GM19193 (cell line): ENCODE results near the gene SGSM1.

Experiments used
- POLR2A ChIP-seq: IDR thresholded peaks from 4 replicates; pipeline ENCODE4 v1.6.1; 2011; ENCODE audit not compliant: insufficient read depth, insufficient read length; ENCODE audit errors: extremely low read depth

The SGSM1 gene

GRCh38 chr22:24962094-24962493, 156.1 kb downstream of the SGSM1 start:
- TF ChIP-seq POLR2A = no peak

DNA sequence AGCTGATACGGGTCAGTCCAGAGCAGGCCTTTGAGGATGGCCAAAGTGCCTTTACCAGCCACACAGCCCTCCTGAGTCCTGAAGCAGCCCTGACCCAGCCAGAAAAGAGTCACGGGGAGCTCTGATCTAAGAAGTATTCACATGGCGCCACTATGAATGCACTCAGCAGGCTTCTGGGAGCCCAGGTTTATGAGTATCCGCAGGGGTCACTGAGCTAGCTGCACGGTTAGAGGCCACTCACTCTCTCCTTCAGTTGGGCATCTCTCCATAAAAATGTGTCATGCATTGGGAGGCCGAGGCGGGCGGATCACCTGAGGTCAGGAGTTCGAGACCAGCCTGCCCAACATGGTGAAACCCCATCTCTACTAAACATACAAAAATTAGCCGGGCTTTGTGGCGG, 156.8 kb downstream of the SGSM1 start:
- no peak for TF ChIP-seq POLR2A

- TF ChIP-seq POLR2A = no peak
These were observed 158.4 kb downstream of the SGSM1 start for GRCh38 chr22:24964441-24964840.

DNA sequence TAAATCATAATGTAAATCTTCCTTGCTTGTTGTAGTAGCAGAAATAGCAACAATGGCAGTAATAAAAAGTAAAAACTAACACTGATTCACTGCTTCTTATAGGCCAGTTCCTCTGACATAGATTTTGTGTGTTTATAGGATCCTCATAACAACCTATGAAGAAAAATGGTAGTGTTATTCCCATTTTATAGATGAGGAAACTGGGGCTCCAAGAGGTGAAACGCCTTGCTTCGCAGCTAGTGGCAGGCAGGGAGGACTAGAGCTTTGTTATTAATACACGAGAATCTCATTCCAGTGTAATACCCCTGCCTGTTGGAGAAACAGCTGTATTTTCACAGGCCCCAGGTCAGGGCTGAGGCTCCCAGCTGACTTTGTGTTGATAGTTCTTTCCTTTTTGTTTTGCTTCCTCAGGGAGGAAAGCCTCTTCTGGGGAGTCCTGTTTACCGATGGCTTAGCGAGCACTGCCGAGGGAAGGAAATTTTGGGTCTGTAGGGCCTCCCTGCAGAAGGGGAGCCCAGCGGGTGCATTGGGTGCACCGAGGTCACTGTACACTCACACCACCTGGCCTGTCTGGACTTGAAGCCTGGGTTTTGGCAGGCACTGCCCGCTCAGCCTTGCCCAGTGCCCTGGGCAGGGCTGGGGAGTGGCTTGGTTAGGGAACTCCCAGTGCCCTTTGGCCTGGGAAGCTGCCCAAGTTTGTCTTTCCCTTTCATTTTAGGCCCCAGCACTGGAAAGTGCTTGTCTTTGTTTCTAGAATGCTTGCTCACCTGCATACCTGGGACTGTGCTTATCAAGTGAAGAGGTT, 160.0 kb downstream of the SGSM1 start:
- no peak for TF ChIP-seq POLR2A

DNA sequence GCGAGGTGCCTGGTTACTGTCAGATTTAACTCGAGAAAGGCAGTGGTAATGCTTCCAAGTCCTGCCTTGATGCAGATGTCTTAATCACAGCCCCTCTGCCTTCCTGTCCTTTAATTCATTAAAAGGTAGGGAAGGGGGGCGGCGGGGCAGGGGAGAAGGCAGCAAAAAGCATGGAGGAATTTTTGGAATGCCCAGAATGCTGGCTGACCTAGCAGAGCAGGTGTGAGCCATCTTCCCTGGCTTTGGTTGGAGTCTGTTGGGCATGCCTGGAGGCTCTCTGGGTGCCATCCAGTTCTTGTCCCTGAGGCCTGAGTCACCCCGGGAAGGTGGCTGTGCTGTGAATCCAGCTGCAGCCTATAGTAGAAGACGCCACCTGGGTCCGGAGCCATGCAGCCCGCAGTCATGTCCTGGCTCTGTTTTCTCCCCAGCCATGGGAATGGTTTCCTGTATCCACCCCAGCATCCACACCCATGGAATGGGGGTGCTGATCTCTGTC, 162.1 kb downstream of the SGSM1 start:
- TF ChIP-seq POLR2A = no peak

GRCh38 chr22:24969560-24970301, 163.7 kb downstream of the SGSM1 start:
- TF ChIP-seq POLR2A = no peak

- no peak for TF ChIP-seq POLR2A
These were observed 166.4 kb downstream of the SGSM1 start for GRCh38 chr22:24972369-24972768.

GRCh38 chr22:24973872-24974271, 167.9 kb downstream of the SGSM1 start:
- no peak for TF ChIP-seq POLR2A

DNA sequence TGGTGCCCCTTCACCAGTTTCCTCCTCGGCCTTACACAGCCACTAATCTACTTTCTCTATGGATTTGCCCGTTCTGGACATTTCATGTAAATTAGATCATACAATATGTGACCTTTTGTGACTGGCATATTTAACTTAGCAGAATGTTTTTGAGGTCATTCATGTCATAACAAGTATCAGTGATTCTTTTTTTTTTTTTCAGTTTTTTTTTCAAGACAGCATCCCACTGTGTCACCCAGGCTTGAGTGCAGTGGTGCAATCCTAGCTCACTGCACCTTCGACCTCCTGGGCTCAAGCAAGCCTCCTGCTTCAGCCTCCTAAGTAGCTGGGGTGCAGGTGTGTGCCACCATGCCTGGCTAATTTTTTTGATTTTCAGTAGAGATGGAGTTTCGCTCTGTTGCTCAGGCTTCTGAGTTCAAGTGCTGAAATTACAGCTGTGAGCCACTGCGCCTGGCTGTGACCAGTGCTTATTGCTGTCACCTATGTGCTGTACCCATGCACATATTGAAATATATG, 169.2 kb downstream of the SGSM1 start:
- TF ChIP-seq POLR2A = no peak

DNA sequence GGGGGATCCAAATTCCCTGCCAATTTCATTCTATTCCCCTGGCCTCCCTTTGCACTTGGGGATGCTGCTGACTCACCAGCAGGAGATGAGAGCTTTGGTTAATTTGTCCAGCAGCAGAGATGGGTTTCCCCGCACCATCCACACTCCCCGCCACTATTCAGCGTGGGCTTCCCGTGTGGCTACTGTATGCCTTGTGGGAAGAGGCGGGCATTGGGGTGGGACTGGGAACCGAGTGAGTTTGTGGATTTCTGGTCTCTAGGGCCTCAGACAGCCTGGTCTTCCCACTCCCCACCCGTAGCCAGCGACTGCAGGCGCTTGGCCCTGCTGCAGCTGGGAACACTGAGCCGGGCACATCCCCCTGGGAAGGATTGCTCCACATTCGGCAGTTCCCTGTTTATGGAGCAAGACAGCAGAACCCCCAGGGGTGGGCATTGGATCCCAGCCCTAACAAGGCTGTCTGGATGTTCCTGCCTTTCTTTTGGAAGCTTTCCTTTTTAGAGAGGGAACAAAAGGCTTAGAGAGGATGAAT, 169.9 kb downstream of the SGSM1 start:
- TF ChIP-seq POLR2A = no peak

DNA sequence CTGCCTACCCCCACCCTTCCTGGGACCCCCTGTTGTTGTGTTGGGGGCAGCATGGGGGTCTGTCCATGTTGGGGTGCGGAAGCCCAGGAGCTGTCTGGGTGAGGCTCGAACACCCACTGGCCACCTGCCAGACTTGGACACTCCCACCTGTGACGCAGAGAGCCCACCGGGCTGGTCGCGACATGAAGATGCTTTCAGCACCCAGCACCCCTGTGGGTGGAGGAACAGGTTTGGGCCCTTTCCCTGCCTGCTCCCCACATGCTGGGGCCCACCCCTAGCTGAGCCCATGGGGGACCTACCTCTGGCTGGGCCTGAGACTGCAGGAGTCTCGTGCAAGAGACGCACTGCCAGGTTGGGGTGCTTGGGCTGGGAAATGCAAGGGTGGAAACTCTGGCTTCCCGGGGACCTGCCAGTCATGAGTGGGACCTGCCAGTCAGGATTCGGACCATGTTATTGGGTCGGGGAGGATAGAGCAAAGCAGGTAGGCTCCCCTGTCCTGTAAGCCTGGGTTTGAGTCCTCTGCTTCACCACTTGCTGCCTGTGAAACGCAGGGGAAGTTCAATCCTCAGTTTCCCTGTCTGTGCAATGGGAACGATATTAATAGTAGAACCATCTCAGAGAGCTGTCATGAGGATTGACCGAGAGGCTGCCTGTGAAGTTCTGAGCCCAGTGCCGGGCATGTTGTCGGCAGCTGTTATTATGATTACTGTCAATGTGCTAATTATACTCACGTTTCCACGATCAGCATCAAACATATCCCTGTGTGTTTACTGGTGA, 170.6 kb downstream of the SGSM1 start:
- no peak for TF ChIP-seq POLR2A
